Left lung (tissue), 10 donors: ENCODE results near the gene LALBA. TPM values are rescaled to one million over a fixed set of nuclear protein-coding genes. Genes with fewer than 3 reads are reported as not detected.

Experiments used
- ATAC-seq: fragments of 200-7000 bp; cut with Tn5 transposase; one replicate; pipeline ENCODE4 v1.9.1; 2020; ENCODE audit warnings: moderate library complexity
- DNase-seq, 4 donors: peaks; one replicate each; pipeline ENCODE4 v3.0.0-alpha.2; 2013 to 2020
- H3K27ac ChIP-seq, 2 donors: fragments of 200-600 bp; sonication (generic) in 1 of 2; one replicate each; pipeline versions ENCODE4 v1.5.0 to v1.8.0; 2020 to 2021
- H3K27me3 ChIP-seq, 2 donors: fragments of 200-600 bp; sonication (generic) in 1 of 2; one replicate each; pipeline versions ENCODE4 v1.5.0 to v1.8.0; 2020 to 2021
- H3K36me3 ChIP-seq, 2 donors: fragments of 200-600 bp; sonication (generic) in 1 of 2; one replicate each; pipeline versions ENCODE4 v1.5.0 to v1.8.0; 2020 to 2021
- H3K4me1 ChIP-seq, 2 donors: fragments of 200-600 bp; one replicate each; pipeline ENCODE4 v1.8.0; 2021
- H3K4me3 ChIP-seq, 2 donors: fragments of 200-600 bp; sonication (generic) in 1 of 2; one replicate each; pipeline versions ENCODE4 v1.5.0 to v1.8.0; 2020 to 2021; ENCODE audit warnings: mild to moderate bottlenecking in 1 of 2
- H3K9me3 ChIP-seq, 2 donors: fragments of 200-600 bp; sonication (generic) in 1 of 2; one replicate each; pipeline versions ENCODE4 v1.5.0 to v1.8.0; 2020 to 2021
- intact Hi-C, 2 donors: fragments of 100-400 bp; cut with DNase I; formaldehyde crosslinking; loops; one replicate each; pipeline versions ENCODE4 v1.11.2 to v1.14.2; 2022
- polyA plus RNA-seq, 6 donors: library from polyadenylated mRNA; unstranded; fragments of 120-200 nt; gene quantifications; one replicate each; pipeline ENCODE4 v1.2.1, GENCODE V29; 2013; ENCODE audit not compliant: insufficient read length in 6 of 6
- total RNA-seq, 2 donors: library from RNA; stranded (reverse); fragmentation: NEBNext Ultra II Directional; extraction: Animal tissue kit (Norgen Biotek cat#: 25700); gene quantifications; one replicate each; pipeline ENCODE4 v1.2.1, GENCODE V29; 2021
- TF ChIP-seq, protein P1 (sequence below), 2 donors: fragments of 200-600 bp; sonication (generic) in 1 of 2; IDR thresholded peaks; one replicate each; pipeline versions ENCODE4 v1.5.0 to v1.8.0; 2021; ENCODE audit warnings: antibody characterized with exemption in 2 of 2
- donor health status: DM: no; HTN: yes; CAD: no.
- donor health status: DM: no; HTN: no; CAD: no.

Gene LALBA
- total and polyA plus RNA-seq, 8 donors: not detected

DNA sequence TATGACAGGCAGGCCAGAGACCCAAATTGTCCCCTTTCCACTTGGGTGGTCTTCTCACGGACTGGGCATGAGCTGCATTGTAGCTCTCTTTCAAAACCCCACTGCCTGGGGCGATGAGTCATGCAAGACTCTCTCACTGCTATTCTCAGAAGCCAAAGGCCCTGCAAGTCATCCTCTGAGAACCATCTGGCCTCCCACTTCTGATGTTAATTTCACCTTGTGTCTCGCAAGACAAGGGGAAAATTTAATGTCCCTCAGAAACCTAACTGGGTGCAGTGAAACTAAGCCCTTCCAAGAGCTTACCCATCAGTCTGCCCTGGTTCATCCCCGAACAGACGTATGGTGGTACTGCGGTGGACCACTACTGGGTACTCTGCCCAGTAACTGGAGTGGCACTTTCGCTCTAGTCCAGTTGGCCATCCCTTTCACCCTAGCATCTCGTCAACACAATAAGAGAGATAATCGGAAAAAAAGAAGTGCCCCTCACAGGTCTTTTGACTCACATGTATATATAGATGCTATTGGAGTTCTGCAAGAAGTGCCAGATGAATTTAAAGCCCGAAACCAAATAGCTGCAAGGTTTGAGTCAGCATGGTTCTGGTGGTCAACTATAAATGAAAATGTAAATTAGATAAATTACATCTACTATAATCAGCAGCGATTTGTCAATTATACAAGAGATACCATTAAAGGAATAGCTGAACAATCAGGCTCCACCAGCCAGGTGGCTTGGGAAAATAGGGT lies 31.3 kb upstream of the LALBA start:
- ATAC-seq: no peak
- Histone ChIP-seq H3K36me3 (no peaks in the 10 kb centered on the region), H3K9me3 (peaks cover 0 to 39% of the 10 kb centered on the region in 2 donors), H3K4me3 (no peak overlapping the region), H3K4me1 (no peaks in the 10 kb centered on the region), H3K27ac (no peak overlapping the region), H3K27me3 (no peaks in the 10 kb centered on the region)
- no peak for DNase-seq
- intact Hi-C loops: no loop called here
- TF ChIP-seq, protein P1, sequence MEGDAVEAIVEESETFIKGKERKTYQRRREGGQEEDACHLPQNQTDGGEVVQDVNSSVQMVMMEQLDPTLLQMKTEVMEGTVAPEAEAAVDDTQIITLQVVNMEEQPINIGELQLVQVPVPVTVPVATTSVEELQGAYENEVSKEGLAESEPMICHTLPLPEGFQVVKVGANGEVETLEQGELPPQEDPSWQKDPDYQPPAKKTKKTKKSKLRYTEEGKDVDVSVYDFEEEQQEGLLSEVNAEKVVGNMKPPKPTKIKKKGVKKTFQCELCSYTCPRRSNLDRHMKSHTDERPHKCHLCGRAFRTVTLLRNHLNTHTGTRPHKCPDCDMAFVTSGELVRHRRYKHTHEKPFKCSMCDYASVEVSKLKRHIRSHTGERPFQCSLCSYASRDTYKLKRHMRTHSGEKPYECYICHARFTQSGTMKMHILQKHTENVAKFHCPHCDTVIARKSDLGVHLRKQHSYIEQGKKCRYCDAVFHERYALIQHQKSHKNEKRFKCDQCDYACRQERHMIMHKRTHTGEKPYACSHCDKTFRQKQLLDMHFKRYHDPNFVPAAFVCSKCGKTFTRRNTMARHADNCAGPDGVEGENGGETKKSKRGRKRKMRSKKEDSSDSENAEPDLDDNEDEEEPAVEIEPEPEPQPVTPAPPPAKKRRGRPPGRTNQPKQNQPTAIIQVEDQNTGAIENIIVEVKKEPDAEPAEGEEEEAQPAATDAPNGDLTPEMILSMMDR (IDR thresholded peaks at IDR 0.05): no peak

DNA sequence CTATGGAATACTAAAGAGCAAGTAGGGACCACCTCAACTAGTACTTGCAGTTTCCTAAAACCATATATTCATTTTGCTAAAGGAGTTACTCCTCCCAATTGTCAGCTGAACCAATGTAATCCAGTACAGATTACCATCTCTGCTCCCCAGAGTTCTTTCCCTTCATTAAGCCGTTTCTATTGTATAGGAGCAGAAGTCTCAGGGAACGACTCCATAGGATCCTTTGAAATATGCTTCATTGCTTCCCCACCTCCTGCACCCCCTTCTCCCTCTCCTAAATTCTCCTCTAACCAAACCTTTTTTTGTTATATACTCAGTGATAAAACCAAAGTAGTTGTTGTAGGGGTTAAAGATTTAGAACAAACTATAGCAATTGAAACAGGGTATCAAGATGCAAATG lies 30.7 kb upstream of the LALBA start:
- DNase-seq (no peak), ATAC-seq (no peak)
- Histone ChIP-seq H3K36me3 (no peaks in the 10 kb centered on the region), H3K27ac (no peak overlapping the region), H3K9me3 (peaks cover 0 to 32% of the 10 kb centered on the region in 2 donors), H3K4me3 (no peak overlapping the region), H3K27me3 (no peaks in the 10 kb centered on the region), H3K4me1 (no peaks in the 10 kb centered on the region)
- TF ChIP-seq, protein P1 (IDR thresholded peaks at IDR 0.05): no peak
- intact Hi-C loops: no loop called here

DNA sequence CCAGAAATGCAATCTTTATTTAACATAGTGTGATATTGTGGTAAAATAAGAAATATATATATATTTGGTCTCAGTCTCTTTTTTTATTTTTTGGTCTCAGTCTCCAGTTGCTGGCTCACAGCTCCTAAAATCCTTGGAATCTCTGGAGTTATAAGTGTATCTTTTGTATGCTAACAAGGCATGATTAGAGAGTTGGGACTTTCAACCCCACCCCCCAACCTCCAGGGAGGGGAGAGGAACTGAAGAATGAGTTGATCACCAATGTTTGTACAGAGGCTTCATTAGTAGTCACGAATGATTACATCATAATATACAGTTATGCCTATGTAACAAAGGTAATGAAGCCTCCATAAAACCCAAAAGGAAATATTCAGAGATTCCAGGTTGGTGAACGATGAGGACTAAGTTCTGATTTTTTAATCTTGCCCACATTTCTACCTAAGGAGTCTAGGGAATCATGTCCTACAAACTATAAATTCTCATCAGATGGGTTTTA lies 22.8 kb upstream of the LALBA start:
- TF ChIP-seq, protein P1 (IDR thresholded peaks at IDR 0.05): no peak
- Histone ChIP-seq H3K27me3 (peaks cover 0 to 7% of the 10 kb centered on the region in 2 donors), H3K36me3 (no peaks in the 10 kb centered on the region), H3K4me3 (no peak overlapping the region), H3K27ac (no peak overlapping the region), H3K4me1 (no peaks in the 10 kb centered on the region), H3K9me3 (peaks cover 0 to 12% of the 10 kb centered on the region in 2 donors)
- DNase-seq (no peak), ATAC-seq (no peak)
- intact Hi-C loops: no loop called here

DNA sequence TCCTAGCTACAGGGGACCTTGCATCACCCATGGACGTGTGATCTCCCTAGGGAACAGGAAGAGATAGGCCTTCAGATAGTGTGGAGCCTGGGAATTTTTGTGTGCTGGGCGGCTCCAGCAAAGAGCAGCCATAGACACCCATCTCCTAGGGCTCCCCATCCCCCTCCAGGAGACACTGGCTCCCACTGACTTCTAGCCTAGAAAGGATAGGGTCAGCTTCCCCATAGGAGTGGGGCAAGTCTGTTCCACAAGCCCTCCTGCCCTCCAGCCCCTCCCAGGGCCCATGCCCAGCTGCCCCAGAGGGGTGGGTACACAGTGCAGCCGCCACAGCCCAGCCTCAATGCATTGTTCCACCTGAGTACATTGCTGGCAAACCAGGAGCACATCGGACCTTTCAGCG lies 16.5 kb upstream of the LALBA start:
- Histone ChIP-seq H3K27me3 (peaks cover 0 to 32% of the 10 kb centered on the region in 2 donors), H3K4me3 (no peak overlapping the region), H3K9me3 (no peaks in the 10 kb centered on the region), H3K27ac (no peak overlapping the region), H3K4me1 (no peaks in the 10 kb centered on the region), H3K36me3 (no peaks in the 10 kb centered on the region)
- intact Hi-C loops: no loop called here
- no peak for ATAC-seq
- TF ChIP-seq, protein P1 (IDR thresholded peaks at IDR 0.05): no peak
- DNase-seq: no peak

DNA sequence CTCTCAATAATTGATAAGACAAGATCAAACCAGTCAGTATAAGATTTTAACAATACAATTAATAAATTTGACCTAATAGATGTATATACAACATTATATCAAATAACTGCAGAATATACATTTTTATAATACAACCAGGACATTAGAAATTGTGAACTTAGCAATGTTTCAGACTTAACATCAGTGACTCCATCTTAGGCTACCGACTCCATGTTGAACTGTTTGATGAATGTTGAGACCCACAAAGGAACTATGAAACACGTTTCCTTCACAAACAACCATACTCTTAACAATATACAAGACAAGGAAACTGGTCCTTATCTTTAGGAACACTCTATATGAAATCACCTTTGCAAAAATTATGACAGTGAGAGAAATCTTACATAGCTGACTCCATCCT lies 13.9 kb upstream of the LALBA start:
- no peaks in the 10 kb centered on the region for H3K36me3 ChIP-seq
- H3K9me3 ChIP-seq: no peaks in the 10 kb centered on the region
- H3K27me3 ChIP-seq: peaks cover 0 to 32% of the 10 kb centered on the region in 2 donors
- no peak for DNase-seq
- ATAC-seq: no peak
- intact Hi-C loops: no loop called here
- no peak overlapping the region for H3K27ac ChIP-seq
- no peaks in the 10 kb centered on the region for H3K4me1 ChIP-seq
- TF ChIP-seq, protein P1 (IDR thresholded peaks at IDR 0.05): no peak
- H3K4me3 ChIP-seq: no peak overlapping the region
